GM06990 (cell line): ENCODE measurements around the gene CDC5L.

Experiments used
- DNase-seq: peaks from one replicate; pipeline ENCODE4 v3.0.0-alpha.2; 2011; ENCODE audit not compliant: insufficient read length; ENCODE audit errors: extremely low read depth
- H3K27me3 ChIP-seq: replicated peaks from 2 replicates; pipeline ENCODE4 v1.6.0; 2011; ENCODE audit warnings: low read length; ENCODE audit not compliant: control insufficient read depth, insufficient read depth
- H3K36me3 ChIP-seq: 2 replicates; pipeline ENCODE4 v1.5.1; 2011; ENCODE audit warnings: low read length; ENCODE audit not compliant: control insufficient read depth, insufficient read depth
- H3K4me3 ChIP-seq: replicated peaks from 2 replicates; pipeline ENCODE4 v1.5.1; 2011; ENCODE audit warnings: low read depth, mild to moderate bottlenecking, control low read depth, low read length
- CTCF ChIP-seq: IDR thresholded peaks from 2 replicates; pipeline ENCODE4 v1.5.1; 2011; ENCODE audit warnings: low read length, control low read depth, mild to moderate bottlenecking, inconsistent platforms; ENCODE audit not compliant: insufficient read depth, poor library complexity, severe bottlenecking

Gene CDC5L

GRCh38 chr6:44474643-44475042 is 87.1 kb downstream of the CDC5L start:
- TF ChIP-seq CTCF, result no peak
- DNase-seq, result no peak
- no peaks in the 10 kb centered on the region for H3K36me3 ChIP-seq
- no peak overlapping the region for H3K4me3 ChIP-seq
- H3K27me3 ChIP-seq, result peaks cover 2% of the 10 kb centered on the region; the same call in 1 of the 2 replicates

- TF ChIP-seq CTCF, result no peak
- Histone ChIP-seq H3K4me3 (no peak overlapping the region), H3K27me3 (peaks cover 2% of the 10 kb centered on the region; the same call in 1 of the 2 replicates), H3K36me3 (no peaks in the 10 kb centered on the region)
- DNase-seq, result no peak
Measured at GRCh38 chr6:44475417-44475778, 87.9 kb downstream of the CDC5L start.

GRCh38 chr6:44475779-44476434 is 88.4 kb downstream of the CDC5L start:
- peak; percentile 66 for DNase-seq
- Histone ChIP-seq H3K27me3 (peaks cover 2% of the 10 kb centered on the region; the same call in 1 of the 2 replicates), H3K36me3 (no peaks in the 10 kb centered on the region), H3K4me3 (no peak overlapping the region)
- TF ChIP-seq CTCF, result peak; percentile 93

GRCh38 chr6:44476849-44477248 is 89.3 kb downstream of the CDC5L start:
- DNase-seq, result no peak
- Histone ChIP-seq H3K4me3 (no peak overlapping the region), H3K36me3 (no peaks in the 10 kb centered on the region), H3K27me3 (peaks cover 2% of the 10 kb centered on the region; the same call in 1 of the 2 replicates)
- no peak for TF ChIP-seq CTCF

GRCh38 chr6:44477293-44477894 is 89.9 kb downstream of the CDC5L start:
- DNase-seq, result no peak
- TF ChIP-seq CTCF, result no peak
- Histone ChIP-seq H3K36me3 (no peaks in the 10 kb centered on the region), H3K4me3 (no peak overlapping the region), H3K27me3 (peaks cover 2% of the 10 kb centered on the region; the same call in 1 of the 2 replicates)
